Smooth muscle cell (in vitro differentiated cells): ENCODE results near the gene MRPS24. TPM values are rescaled to one million over a fixed set of nuclear protein-coding genes. Genes with fewer than 3 reads are reported as not detected.
A peak's percentile ranks its signal among the peaks of the same experiment; 100 is the strongest.

Source experiments
- DNase-seq: peaks from one replicate; lab custom pipeline; 2025; ENCODE audit not compliant: unreplicated experiment; lab: John Stamatoyannopoulos, UW
- H2AFZ ChIP-seq: fragments of 200-600 bp; sonication (generic); 2 replicates; pipeline ENCODE4 v1.6.0; 2016; ENCODE audit warnings: antibody characterized with exemption, low read depth, mild to moderate bottlenecking
- H3F3A ChIP-seq: fragments of 200-600 bp; sonication (generic); 2 replicates; pipeline ENCODE4 v1.6.0; 2017; ENCODE audit warnings: antibody characterized with exemption, low read depth
- H3K27ac ChIP-seq: fragments of 200-600 bp; sonication (generic); 2 replicates; pipeline ENCODE4 v1.5.1; 2016; ENCODE audit warnings: low read depth, mild to moderate bottlenecking
- H3K27me3 ChIP-seq: fragments of 200-600 bp; sonication (generic); 2 replicates; pipeline ENCODE4 v1.6.1; 2016; ENCODE audit warnings: low read depth, mild to moderate bottlenecking
- H3K36me3 ChIP-seq: fragments of 200-600 bp; sonication (generic); 2 replicates; pipeline ENCODE4 v1.5.1; 2016; ENCODE audit warnings: low read depth
- H3K4me1 ChIP-seq: fragments of 200-600 bp; sonication (generic); 2 replicates; pipeline ENCODE4 v1.5.1; 2016; ENCODE audit warnings: low read depth
- H3K4me2 ChIP-seq: fragments of 200-600 bp; sonication (generic); 2 replicates; pipeline ENCODE4 v1.6.0; 2016; ENCODE audit warnings: mild to moderate bottlenecking
- H3K4me3 ChIP-seq: fragments of 200-600 bp; sonication (generic); 2 replicates; pipeline ENCODE4 v1.5.1; 2016; ENCODE audit warnings: mild to moderate bottlenecking
- H3K79me2 ChIP-seq: fragments of 200-600 bp; sonication (generic); 2 replicates; pipeline ENCODE4 v1.6.0; 2016; ENCODE audit warnings: low read depth, mild to moderate bottlenecking
- H3K9ac ChIP-seq: fragments of 200-600 bp; sonication (generic); 2 replicates; pipeline ENCODE4 v1.6.0; 2016; ENCODE audit warnings: low read depth
- H3K9me3 ChIP-seq: fragments of 200-600 bp; sonication (generic); replicated peaks from 2 replicates; pipeline ENCODE4 v1.5.1; 2016; ENCODE audit warnings: low read depth
- H4K20me1 ChIP-seq: fragments of 200-600 bp; sonication (generic); 2 replicates; pipeline ENCODE4 v1.6.0; 2016; ENCODE audit warnings: low read depth
- CTCF ChIP-seq: fragments of 200-600 bp; sonication (generic); IDR thresholded peaks from 2 replicates; pipeline ENCODE4 v1.5.1; 2017; ENCODE audit warnings: borderline replicate concordance, mild to moderate bottlenecking, antibody characterized with exemption; ENCODE audit not compliant: insufficient read depth, poor library complexity, severe bottlenecking
- WGBS: methylation state at CpG from one replicate; pipeline ENCODE4 v1.1.7; 2016; ENCODE audit warnings: low lambda C conversion rate; 5-methylcytosine and 5-hydroxymethylcytosine counted together
- polyA plus RNA-seq: library from polyadenylated mRNA; unstranded; fragments of >200 nt; fragmentation: Nextera tagmentation; extraction: Ambion mirVana; gene quantifications from 2 replicates; pipeline ENCODE4 v1.2.1, GENCODE V29; 2016
- total RNA-seq: library from RNA; depleted of rRNA; stranded (reverse); fragments of >200 nt; gene quantifications from 2 replicates; pipeline ENCODE4 v1.2.3, GENCODE V29; 2014

The MRPS24 gene
- total and polyA plus RNA-seq, 2 experiments from 2014 or later: 84.1 to 183 TPM

GRCh38 chr7:43876241-43876640 is 6.9 kb upstream of the MRPS24 start:
- no peak for TF ChIP-seq CTCF
- Histone ChIP-seq H3K9me3 (no peaks in the 10 kb centered on the region), H3K79me2 (no peaks in the 10 kb centered on the region), H3K9ac (no peak overlapping the region), H3K4me3 (no peak overlapping the region), H3K27ac (no peak overlapping the region), H3K4me1 (peaks cover 7% of the 10 kb centered on the region), H3K36me3 (no peaks in the 10 kb centered on the region), H4K20me1 (no peaks in the 10 kb centered on the region), H3K27me3 (no peaks in the 10 kb centered on the region), H2AFZ (no peak overlapping the region), H3F3A (no peaks in the 10 kb centered on the region), H3K4me2 (no peak overlapping the region)
- WGBS: 94% methylated on average over 7 of the region's 7 CpGs
- DNase-seq: no peak

- no peak for TF ChIP-seq CTCF
- Histone ChIP-seq H2AFZ (no peak overlapping the region), H3K79me2 (peaks cover under 1% of the 10 kb centered on the region), H3K9me3 (no peaks in the 10 kb centered on the region), H3K4me1 (peaks cover 10% of the 10 kb centered on the region), H3K27me3 (no peaks in the 10 kb centered on the region), H3K27ac (peak overlapping the region; percentile 92), H4K20me1 (no peaks in the 10 kb centered on the region), H3K9ac (peak overlapping the region; percentile 70), H3K4me2 (peak overlapping the region; percentile 67), H3K36me3 (no peaks in the 10 kb centered on the region), H3F3A (no peaks in the 10 kb centered on the region), H3K4me3 (no peak overlapping the region)
- WGBS: 88% methylated on average over 5 of the region's 5 CpGs
- DNase-seq: no peak
Observed at GRCh38 chr7:43873300-43873699, 4.0 kb upstream of the MRPS24 start.

GRCh38 chr7:43872406-43873110 is 3.2 kb upstream of the MRPS24 start:
- no peak for DNase-seq
- WGBS: 28% methylated on average over 7 of the region's 7 CpGs
- no peak overlapping the region for H3K4me3 ChIP-seq

More at GRCh38 chr7:43872406-43873110, 3.2 kb upstream of the MRPS24 start:
- Histone ChIP-seq H3K9ac (peak overlapping the region; percentile 70), H3K79me2 (peaks cover 3% of the 10 kb centered on the region), H4K20me1 (no peaks in the 10 kb centered on the region), H2AFZ (no peak overlapping the region), H3K27ac (peak overlapping the region; percentile 92), H3F3A (no peaks in the 10 kb centered on the region), H3K4me2 (peak overlapping the region; percentile 67), H3K36me3 (no peaks in the 10 kb centered on the region), H3K4me1 (peaks cover 13% of the 10 kb centered on the region), H3K27me3 (no peaks in the 10 kb centered on the region), H3K9me3 (no peaks in the 10 kb centered on the region)
- TF ChIP-seq CTCF: no peak
